ENCODE results near the gene ZNF774. TPM values are rescaled to one million over a fixed set of nuclear protein-coding genes. Genes with fewer than 3 reads are reported as not detected.
"Not testable (repeated sequence)": the region's sequence is repeated elsewhere in the genome, so short reads cannot be mapped to it uniquely, and the experiment has no call there.

Gene ZNF774
- total RNA-seq, result 8.3 TPM

DNA sequence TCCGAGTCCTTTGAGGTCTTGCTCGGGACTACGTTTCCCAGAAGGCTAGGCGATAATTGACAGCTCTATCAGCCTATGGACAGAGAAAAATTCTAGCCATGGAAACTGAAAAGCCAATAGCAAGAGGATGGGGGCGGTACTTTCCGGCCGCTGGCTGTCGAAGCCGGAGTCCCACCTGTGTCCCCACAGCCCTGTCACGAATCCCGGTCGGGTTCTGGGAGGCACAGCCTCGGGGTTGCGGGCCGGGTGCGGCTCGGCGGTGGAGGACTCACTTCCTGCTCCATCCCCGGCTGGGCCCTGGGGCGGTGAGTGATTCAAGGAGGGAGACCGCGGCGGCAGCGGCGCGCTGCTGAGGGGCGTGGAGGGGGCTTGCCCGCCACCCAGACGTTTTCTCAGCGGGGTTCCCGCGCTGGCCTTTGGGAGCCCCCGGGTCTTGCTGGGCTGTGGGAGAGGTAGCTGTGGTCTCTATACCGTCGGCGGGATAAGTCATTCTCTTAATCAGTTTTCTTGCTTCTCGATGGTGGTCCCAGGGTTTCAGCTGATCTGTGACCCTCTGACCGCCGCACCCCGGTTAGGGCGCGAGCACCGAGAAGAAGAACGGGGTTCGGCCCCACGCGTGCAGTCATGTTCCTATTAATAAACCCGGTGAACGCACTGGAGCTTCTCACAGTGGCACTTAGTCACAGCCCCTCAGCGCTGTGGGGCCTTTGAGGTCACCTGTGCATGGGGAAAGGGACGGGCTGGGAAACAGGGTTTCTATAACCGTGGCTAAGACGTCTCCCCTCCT, at the start of gene ZNF774:
TSS of gene ZNF774 (plus strand) at position 178 of the 787 bp plus-strand sequence. CDS start 2,377 bp downstream, outside the sequence.
- no peaks in the 10 kb centered on the region for H3K27me3 ChIP-seq

DNA sequence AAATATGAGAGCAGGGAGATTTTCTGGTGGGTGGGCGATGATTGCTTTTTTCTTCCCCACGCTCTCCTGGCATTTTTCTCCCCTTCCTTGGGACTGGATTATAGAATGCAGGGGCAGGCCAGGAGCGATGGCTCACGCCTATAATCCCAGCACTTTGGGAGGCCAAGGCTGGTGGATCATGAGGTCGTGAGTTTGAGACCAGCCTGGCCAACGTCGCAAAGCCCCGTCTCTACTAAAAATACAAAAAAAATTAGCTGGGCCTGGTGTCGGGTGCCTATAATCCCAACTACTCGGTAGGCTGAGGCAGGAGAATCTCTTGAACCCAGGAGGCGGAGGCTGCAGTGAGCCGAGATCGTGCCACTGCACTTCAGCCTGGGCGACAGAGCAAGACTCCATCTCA, 46.7 kb upstream of the ZNF774 start:
- intact Hi-C loops (cut with DNase I); H3K4me3 ChIP-seq; H3K27me3 ChIP-seq; H3K9me3 ChIP-seq; H3K27ac ChIP-seq; DNase-seq (ENCODE audit: extremely low spot score in 2 of 2); H3K36me3 ChIP-seq: not testable (repeated sequence)
- peaks cover 24% of the 10 kb centered on the region for H3K4me1 ChIP-seq

More for the DNA sequence above, at the start of gene ZNF774:
- intact Hi-C loops (cut with DNase I), result no loop called here
- Histone ChIP-seq H3K27ac (peak within 1 kb of the TSS; percentile 64), H3K4me1 (peaks cover 14% of the 10 kb centered on the region), H3K4me3 (peak within 1 kb of the TSS; percentile 70 to 77), H3K9me3 (no peaks in the 10 kb centered on the region), H3K36me3 (no peaks in the 10 kb centered on the region)
- TF ChIP-seq POLR2AphosphoS5 (IDR thresholded peaks at IDR 0.05; ENCODE audit: insufficient read depth in 1 of 2, low read depth in 1 of 2) (peak; percentile 80 to 86), POLR2A (IDR thresholded peaks at IDR 0.05) (no peak)
- TF ChIP-seq, protein P1, sequence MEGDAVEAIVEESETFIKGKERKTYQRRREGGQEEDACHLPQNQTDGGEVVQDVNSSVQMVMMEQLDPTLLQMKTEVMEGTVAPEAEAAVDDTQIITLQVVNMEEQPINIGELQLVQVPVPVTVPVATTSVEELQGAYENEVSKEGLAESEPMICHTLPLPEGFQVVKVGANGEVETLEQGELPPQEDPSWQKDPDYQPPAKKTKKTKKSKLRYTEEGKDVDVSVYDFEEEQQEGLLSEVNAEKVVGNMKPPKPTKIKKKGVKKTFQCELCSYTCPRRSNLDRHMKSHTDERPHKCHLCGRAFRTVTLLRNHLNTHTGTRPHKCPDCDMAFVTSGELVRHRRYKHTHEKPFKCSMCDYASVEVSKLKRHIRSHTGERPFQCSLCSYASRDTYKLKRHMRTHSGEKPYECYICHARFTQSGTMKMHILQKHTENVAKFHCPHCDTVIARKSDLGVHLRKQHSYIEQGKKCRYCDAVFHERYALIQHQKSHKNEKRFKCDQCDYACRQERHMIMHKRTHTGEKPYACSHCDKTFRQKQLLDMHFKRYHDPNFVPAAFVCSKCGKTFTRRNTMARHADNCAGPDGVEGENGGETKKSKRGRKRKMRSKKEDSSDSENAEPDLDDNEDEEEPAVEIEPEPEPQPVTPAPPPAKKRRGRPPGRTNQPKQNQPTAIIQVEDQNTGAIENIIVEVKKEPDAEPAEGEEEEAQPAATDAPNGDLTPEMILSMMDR (IDR thresholded peaks at IDR 0.05), result no peak
- peak; percentile 93 to 97 for DNase-seq (ENCODE audit: extremely low spot score in 2 of 2)

DNA sequence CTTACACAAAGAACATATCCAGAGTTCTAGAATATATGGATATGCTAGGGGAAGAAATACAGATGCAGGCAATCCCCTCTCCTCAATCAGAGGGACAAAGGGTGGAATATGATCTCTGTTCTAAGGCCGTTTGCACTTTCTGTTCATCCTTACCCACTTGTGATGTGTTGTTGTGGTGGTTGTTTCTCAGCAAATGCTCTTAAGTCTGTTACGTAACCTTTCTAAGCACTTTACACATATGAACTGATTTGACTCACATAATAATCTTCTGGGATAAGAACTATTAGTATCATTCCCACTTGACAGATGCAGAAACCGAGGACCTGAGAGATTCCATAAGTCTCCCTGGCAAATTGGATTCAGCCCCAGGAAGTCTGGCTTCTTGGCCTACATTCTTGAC, 46.2 kb upstream of the ZNF774 start:
- Histone ChIP-seq H3K4me3 (no peak overlapping the region), H3K27ac (peak overlapping the region; percentile 23), H3K27me3 (no peaks in the 10 kb centered on the region), H3K4me1 (peaks cover 19% of the 10 kb centered on the region), H3K36me3 (no peaks in the 10 kb centered on the region), H3K9me3 (no peaks in the 10 kb centered on the region)
- no peak for DNase-seq (ENCODE audit: extremely low spot score in 2 of 2)
- intact Hi-C loops (cut with DNase I), result no loop called here
- TF ChIP-seq, protein P1 (IDR thresholded peaks at IDR 0.05), result no peak
- TF ChIP-seq POLR2AphosphoS5 (IDR thresholded peaks at IDR 0.05; ENCODE audit: insufficient read depth in 1 of 2, low read depth in 1 of 2) (no peak), POLR2A (IDR thresholded peaks at IDR 0.05) (no peak)

DNA sequence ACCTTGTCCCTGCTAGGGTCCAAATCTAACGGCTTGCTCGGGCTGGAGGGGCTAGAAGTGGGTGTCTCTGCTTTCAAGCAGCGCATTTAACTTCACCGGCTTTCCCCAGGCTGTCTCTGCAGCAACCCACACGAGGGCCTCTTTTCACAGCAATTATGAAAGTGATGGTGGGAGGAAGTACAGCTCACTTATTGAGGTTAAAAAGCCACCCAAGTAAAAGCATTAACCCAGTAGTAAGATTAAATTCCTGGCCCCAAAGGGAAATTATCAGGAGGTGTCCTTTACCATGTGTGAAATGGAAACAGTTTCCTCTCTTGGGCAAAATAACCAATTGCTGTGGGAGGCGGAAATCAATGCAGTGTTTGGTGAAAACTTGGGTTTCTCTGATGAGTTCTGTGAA, 45.5 kb upstream of the ZNF774 start:
- Histone ChIP-seq H3K27me3 (no peaks in the 10 kb centered on the region), H3K27ac (peak overlapping the region; percentile 23), H3K4me1 (peaks cover 13% of the 10 kb centered on the region), H3K9me3 (no peaks in the 10 kb centered on the region), H3K4me3 (no peak overlapping the region), H3K36me3 (no peaks in the 10 kb centered on the region)
- TF ChIP-seq, protein P1 (IDR thresholded peaks at IDR 0.05), result no peak
- TF ChIP-seq POLR2AphosphoS5 (IDR thresholded peaks at IDR 0.05; ENCODE audit: insufficient read depth in 1 of 2, low read depth in 1 of 2) (no peak), POLR2A (IDR thresholded peaks at IDR 0.05) (no peak)
- intact Hi-C loops (cut with DNase I), result no loop called here
- DNase-seq (ENCODE audit: extremely low spot score in 2 of 2), result no peak

DNA sequence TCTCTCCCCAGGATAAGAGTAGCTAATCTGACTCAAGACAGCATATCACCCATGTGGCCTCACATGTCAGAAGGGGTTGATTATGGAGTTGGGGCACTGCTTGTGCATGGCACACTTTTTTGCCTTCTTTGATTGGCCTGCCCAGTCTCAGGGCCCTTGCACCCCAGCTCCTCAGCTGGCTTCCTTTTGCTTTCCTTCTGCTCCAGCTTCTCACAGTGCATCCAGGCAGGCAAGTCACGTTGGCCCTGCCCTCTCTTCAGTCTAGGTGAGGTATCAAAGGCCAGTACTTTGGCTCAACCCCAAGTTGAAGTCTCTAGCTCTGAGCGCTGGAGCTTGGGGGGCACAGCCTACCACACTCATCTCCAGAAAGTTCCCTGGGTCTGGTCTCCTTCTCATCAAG, 44.4 kb upstream of the ZNF774 start:
- Histone ChIP-seq H3K36me3 (no peaks in the 10 kb centered on the region), H3K4me3 (no peak overlapping the region), H3K4me1 (peaks cover 8% of the 10 kb centered on the region), H3K9me3 (no peaks in the 10 kb centered on the region), H3K27ac (no peak overlapping the region), H3K27me3 (no peaks in the 10 kb centered on the region)
- TF ChIP-seq, protein P1 (IDR thresholded peaks at IDR 0.05), result no peak
- TF ChIP-seq POLR2AphosphoS5 (IDR thresholded peaks at IDR 0.05; ENCODE audit: insufficient read depth in 1 of 2, low read depth in 1 of 2) (no peak), POLR2A (IDR thresholded peaks at IDR 0.05) (no peak)
- intact Hi-C loops (cut with DNase I), result no loop called here
- DNase-seq (ENCODE audit: extremely low spot score in 2 of 2), result no peak
